ENCODE results near the gene STRADA. TPM values are rescaled to one million over a fixed set of nuclear protein-coding genes. Genes with fewer than 3 reads are reported as not detected.

STRADA gene
- total RNA-seq, 1 experiment from 2014 or later, result 56.3 TPM

GRCh38 chr17:63682981-63683380, 58.6 kb downstream of the STRADA start:
- POLR2A ChIA-PET (ENCODE audit: low non-redundant PET), result no interaction called here
- H3K4me1 ChIP-seq (ENCODE audit: insufficient read depth, low read length, poor library complexity, severe bottlenecking), result peaks cover 8% of the 10 kb centered on the region
- intact Hi-C loops (cut with micrococcal nuclease; ENCODE audit: unreplicated experiment), result no loop called here
- no peak for DNase-seq (ENCODE audit: low spot score)
- H3K27me3 ChIP-seq (replicated peaks; ENCODE audit: insufficient read depth, low read depth, low read length, poor library complexity), result no peaks in the 10 kb centered on the region
- no peaks in the 10 kb centered on the region for H3K36me3 ChIP-seq (ENCODE audit: insufficient read depth, low read length, poor library complexity, severe bottlenecking)
- H3K27ac ChIP-seq (ENCODE audit: low read depth, low read length, poor library complexity, severe bottlenecking), result no peak overlapping the region
- CTCF ChIA-PET, result no interaction called here
- H3K9me3 ChIP-seq (ENCODE audit: low read depth, low read length, poor library complexity, severe bottlenecking), result no peaks in the 10 kb centered on the region
- no TSS peak for BruUV-seq (replicated peaks)
- TF ChIP-seq EZH2 (IDR thresholded peaks at IDR 0.05; ENCODE audit: borderline replicate concordance, low read depth, low read length, poor library complexity, severe bottlenecking) (no peak), CTCF (conservative IDR thresholded peaks at IDR 0.05; ENCODE audit: low read depth, low read length) (no peak)
- no peak overlapping the region for H3K4me3 ChIP-seq (ENCODE audit: low read depth, low read length, poor library complexity, severe bottlenecking)

GRCh38 chr17:63682441-63682840, 59.2 kb downstream of the STRADA start:
- ChIA-PET CTCF (no interaction called here), POLR2A (ENCODE audit: low non-redundant PET) (no interaction called here)
- Histone ChIP-seq H3K36me3 (ENCODE audit: insufficient read depth, low read length, poor library complexity, severe bottlenecking) (no peaks in the 10 kb centered on the region), H3K9me3 (ENCODE audit: low read depth, low read length, poor library complexity, severe bottlenecking) (no peaks in the 10 kb centered on the region), H3K27ac (ENCODE audit: low read depth, low read length, poor library complexity, severe bottlenecking) (no peak overlapping the region), H3K4me1 (ENCODE audit: insufficient read depth, low read length, poor library complexity, severe bottlenecking) (peaks cover 14% of the 10 kb centered on the region), H3K27me3 (replicated peaks; ENCODE audit: insufficient read depth, low read depth, low read length, poor library complexity) (no peaks in the 10 kb centered on the region), H3K4me3 (ENCODE audit: low read depth, low read length, poor library complexity, severe bottlenecking) (no peak overlapping the region)
- no TSS peak for BruUV-seq (replicated peaks)
- no peak for DNase-seq (ENCODE audit: low spot score)
- intact Hi-C loops (cut with micrococcal nuclease; ENCODE audit: unreplicated experiment), result no loop called here
- no peak for TF ChIP-seq CTCF (conservative IDR thresholded peaks at IDR 0.05; ENCODE audit: low read depth, low read length)
- TF ChIP-seq EZH2 (IDR thresholded peaks at IDR 0.05; ENCODE audit: borderline replicate concordance, low read depth, low read length, poor library complexity, severe bottlenecking), result no peak

DNA sequence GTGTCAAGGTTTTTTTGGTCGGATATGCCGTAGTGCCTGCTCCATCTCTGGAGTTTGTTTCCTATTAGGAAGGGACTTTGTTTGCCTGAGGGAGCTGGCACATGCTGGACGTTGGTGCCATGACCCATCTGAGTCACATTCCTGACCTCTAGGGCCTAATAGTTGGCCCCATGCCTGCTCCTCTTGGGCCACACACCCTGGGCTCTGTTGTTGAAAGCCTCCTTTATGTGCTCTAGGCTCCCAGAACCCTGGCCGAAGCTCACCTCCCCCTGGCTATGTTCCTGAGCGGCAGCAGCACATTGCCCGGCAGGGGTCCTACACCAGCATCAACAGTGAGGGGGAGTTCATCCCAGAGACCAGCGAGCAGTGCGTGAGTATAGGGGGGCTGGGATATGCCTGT, 60.1 kb downstream of the STRADA start:
- no peak for DNase-seq (ENCODE audit: low spot score)
- ChIA-PET CTCF (no interaction called here), POLR2A (ENCODE audit: low non-redundant PET) (no interaction called here)
- H3K27ac ChIP-seq (ENCODE audit: low read depth, low read length, poor library complexity, severe bottlenecking), result no peak overlapping the region
- BruUV-seq (replicated peaks), result no TSS peak
- no peaks in the 10 kb centered on the region for H3K36me3 ChIP-seq (ENCODE audit: insufficient read depth, low read length, poor library complexity, severe bottlenecking)
- H3K9me3 ChIP-seq (ENCODE audit: low read depth, low read length, poor library complexity, severe bottlenecking), result no peaks in the 10 kb centered on the region
- intact Hi-C loops (cut with micrococcal nuclease; ENCODE audit: unreplicated experiment), result no loop called here
- H3K27me3 ChIP-seq (replicated peaks; ENCODE audit: insufficient read depth, low read depth, low read length, poor library complexity), result no peaks in the 10 kb centered on the region
- H3K4me1 ChIP-seq (ENCODE audit: insufficient read depth, low read length, poor library complexity, severe bottlenecking), result peaks cover 23% of the 10 kb centered on the region
- H3K4me3 ChIP-seq (ENCODE audit: low read depth, low read length, poor library complexity, severe bottlenecking), result no peak overlapping the region
- TF ChIP-seq CTCF (conservative IDR thresholded peaks at IDR 0.05; ENCODE audit: low read depth, low read length) (no peak), EZH2 (IDR thresholded peaks at IDR 0.05; ENCODE audit: borderline replicate concordance, low read depth, low read length, poor library complexity, severe bottlenecking) (no peak)
